ENCODE measurements around the gene SP1.
"Not testable (repeated sequence)": the region's sequence is repeated elsewhere in the genome, so short reads cannot be mapped to it uniquely, and the experiment has no call there.

DNA sequence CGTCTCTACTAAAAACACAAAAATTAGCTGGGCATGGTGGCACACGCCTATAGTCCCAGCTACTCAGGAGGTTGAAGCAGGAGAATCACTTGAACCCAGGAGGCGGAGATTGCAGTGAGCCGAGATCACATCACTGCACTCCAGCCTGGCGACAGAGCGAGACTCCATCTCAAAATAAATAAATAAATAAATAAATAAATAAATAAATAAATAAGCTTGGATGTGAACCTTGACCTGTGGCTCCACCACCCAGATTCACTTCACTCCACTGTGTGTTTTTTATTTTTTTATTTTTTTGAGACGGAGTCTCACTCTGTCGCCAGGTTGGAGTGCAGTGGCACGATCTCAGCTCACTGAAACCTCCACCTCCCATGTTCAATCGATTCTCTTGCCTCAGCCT lies 18.3 kb upstream of the SP1 start:
- TF ChIP-seq, protein P1, sequence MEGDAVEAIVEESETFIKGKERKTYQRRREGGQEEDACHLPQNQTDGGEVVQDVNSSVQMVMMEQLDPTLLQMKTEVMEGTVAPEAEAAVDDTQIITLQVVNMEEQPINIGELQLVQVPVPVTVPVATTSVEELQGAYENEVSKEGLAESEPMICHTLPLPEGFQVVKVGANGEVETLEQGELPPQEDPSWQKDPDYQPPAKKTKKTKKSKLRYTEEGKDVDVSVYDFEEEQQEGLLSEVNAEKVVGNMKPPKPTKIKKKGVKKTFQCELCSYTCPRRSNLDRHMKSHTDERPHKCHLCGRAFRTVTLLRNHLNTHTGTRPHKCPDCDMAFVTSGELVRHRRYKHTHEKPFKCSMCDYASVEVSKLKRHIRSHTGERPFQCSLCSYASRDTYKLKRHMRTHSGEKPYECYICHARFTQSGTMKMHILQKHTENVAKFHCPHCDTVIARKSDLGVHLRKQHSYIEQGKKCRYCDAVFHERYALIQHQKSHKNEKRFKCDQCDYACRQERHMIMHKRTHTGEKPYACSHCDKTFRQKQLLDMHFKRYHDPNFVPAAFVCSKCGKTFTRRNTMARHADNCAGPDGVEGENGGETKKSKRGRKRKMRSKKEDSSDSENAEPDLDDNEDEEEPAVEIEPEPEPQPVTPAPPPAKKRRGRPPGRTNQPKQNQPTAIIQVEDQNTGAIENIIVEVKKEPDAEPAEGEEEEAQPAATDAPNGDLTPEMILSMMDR (IDR thresholded peaks at IDR 0.05 in 2 of 3, conservative IDR thresholded peaks at IDR 0.05 in 1 of 3; ENCODE audit: borderline replicate concordance in 1 of 3, insufficient read depth in 1 of 3, low read depth in 2 of 3, low read length in 2 of 3) = not testable (repeated sequence)
- TF ChIP-seq FOSL1 (IDR thresholded peaks at IDR 0.05; ENCODE audit: low read depth); CBX3 (IDR thresholded peaks at IDR 0.05; ENCODE audit: low read depth); TCF7L2 (IDR thresholded peaks at IDR 0.05; ENCODE audit: borderline replicate concordance, extremely low read depth, insufficient read depth, insufficient read length); ELF1 (IDR thresholded peaks at IDR 0.05; ENCODE audit: borderline replicate concordance, low read depth); EZH2phosphoT487 (IDR thresholded peaks at IDR 0.05; ENCODE audit: borderline replicate concordance); POLR2A (IDR thresholded peaks at IDR 0.05; ENCODE audit: borderline replicate concordance, extremely low read depth, insufficient read depth, insufficient read length); POLR2AphosphoS5 (IDR thresholded peaks at IDR 0.05; ENCODE audit: low read depth, low read length); RAD21 (IDR thresholded peaks at IDR 0.05; ENCODE audit: low read depth); YY1 (IDR thresholded peaks at IDR 0.05; ENCODE audit: extremely low read depth, insufficient replicate concordance, low read depth, low read length); EGR1 (IDR thresholded peaks at IDR 0.05; ENCODE audit: low read depth): not testable (repeated sequence)
- TF ChIP-seq, protein P2, sequence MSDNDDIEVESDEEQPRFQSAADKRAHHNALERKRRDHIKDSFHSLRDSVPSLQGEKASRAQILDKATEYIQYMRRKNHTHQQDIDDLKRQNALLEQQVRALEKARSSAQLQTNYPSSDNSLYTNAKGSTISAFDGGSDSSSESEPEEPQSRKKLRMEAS (IDR thresholded peaks at IDR 0.05) = not testable (repeated sequence)
- TF ChIP-seq, protein P3, sequence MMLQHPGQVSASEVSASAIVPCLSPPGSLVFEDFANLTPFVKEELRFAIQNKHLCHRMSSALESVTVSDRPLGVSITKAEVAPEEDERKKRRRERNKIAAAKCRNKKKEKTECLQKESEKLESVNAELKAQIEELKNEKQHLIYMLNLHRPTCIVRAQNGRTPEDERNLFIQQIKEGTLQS (IDR thresholded peaks at IDR 0.05) = not testable (repeated sequence)
- TF ChIP-seq, protein P4, sequence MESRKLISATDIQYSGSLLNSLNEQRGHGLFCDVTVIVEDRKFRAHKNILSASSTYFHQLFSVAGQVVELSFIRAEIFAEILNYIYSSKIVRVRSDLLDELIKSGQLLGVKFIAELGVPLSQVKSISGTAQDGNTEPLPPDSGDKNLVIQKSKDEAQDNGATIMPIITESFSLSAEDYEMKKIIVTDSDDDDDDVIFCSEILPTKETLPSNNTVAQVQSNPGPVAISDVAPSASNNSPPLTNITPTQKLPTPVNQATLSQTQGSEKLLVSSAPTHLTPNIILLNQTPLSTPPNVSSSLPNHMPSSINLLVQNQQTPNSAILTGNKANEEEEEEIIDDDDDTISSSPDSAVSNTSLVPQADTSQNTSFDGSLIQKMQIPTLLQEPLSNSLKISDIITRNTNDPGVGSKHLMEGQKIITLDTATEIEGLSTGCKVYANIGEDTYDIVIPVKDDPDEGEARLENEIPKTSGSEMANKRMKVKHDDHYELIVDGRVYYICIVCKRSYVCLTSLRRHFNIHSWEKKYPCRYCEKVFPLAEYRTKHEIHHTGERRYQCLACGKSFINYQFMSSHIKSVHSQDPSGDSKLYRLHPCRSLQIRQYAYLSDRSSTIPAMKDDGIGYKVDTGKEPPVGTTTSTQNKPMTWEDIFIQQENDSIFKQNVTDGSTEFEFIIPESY (IDR thresholded peaks at IDR 0.05; ENCODE audit: extremely low read depth, insufficient replicate concordance, low read length) = not testable (repeated sequence)
